Measurements from ENCODE around the gene EFNA2. TPM values are rescaled to one million over a fixed set of nuclear protein-coding genes. Genes with fewer than 3 reads are reported as not detected.

The EFNA2 gene
- total RNA-seq, 1 experiment from 2014 or later, result 14.3 TPM

DNA sequence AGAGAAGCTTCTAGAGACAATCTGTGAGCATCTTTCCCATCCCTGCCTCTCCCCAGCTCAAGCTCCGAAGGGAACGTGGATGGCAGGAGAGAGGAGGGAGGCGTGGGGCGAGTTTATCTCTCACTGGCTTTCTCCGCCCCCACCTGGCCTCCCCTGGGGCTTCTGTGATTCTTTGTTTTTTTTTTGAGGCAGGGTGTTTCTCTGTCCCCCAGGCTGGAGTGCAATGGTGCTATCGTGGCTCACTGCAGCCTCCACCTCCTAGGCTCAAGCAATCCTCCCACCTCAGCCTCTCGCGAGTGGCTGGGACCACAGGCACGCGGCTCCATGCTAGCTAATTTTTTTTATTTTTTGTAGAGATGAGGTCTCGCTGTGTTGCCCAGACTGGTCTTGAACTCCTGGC lies 23.0 kb downstream of the EFNA2 start:
- no peak for DNase-seq
- WGBS (ENCODE audit: extremely low coverage, insufficient read length, low lambda C conversion rate), result no CpG with 5 or more reads among the region's 11 CpGs
- Histone ChIP-seq H2BK5ac (ENCODE audit: insufficient read length, low read length) (no peak overlapping the region), H4K8ac (replicated peaks; ENCODE audit: insufficient read length, low read depth, low read length) (no peak overlapping the region), H3K4me2 (ENCODE audit: insufficient read depth, insufficient read length, low read length) (no peak overlapping the region), H4K91ac (ENCODE audit: insufficient read length, low read depth, low read length) (no peak overlapping the region), H3K9me3 (ENCODE audit: control insufficient read depth, low read depth, low read length) (no peaks in the 10 kb centered on the region), H3K14ac (ENCODE audit: insufficient read depth, low read length) (no peak overlapping the region), H3T11ph (ENCODE audit: low read length) (no peak overlapping the region), H3K18ac (ENCODE audit: insufficient read length, low read depth, low read length) (no peak overlapping the region), H4K5ac (ENCODE audit: insufficient read length, low read depth, low read length) (no peak overlapping the region), H3K56ac (ENCODE audit: insufficient read length, low read depth, low read length) (no peak overlapping the region), H3K4me1 (ENCODE audit: insufficient read depth, low read length) (no peaks in the 10 kb centered on the region), H3K79me2 (ENCODE audit: insufficient read depth, low read length) (no peaks in the 10 kb centered on the region), H3K79me1 (ENCODE audit: insufficient read depth, low read depth, low read length, poor library complexity, severe bottlenecking) (no peaks in the 10 kb centered on the region), H2BK12ac (ENCODE audit: insufficient read length, low read depth, low read length) (no peak overlapping the region), H4K20me1 (ENCODE audit: control insufficient read depth, insufficient read depth, insufficient read length) (no peaks in the 10 kb centered on the region), H3K23ac (ENCODE audit: insufficient read length, low read depth, low read length) (no peak overlapping the region), H2AK5ac (ENCODE audit: insufficient read length, low read length) (no peak overlapping the region), H3K23me2 (ENCODE audit: insufficient read length, low read depth, low read length, poor library complexity, severe bottlenecking) (no peaks in the 10 kb centered on the region), H2BK15ac (ENCODE audit: low read depth, low read length) (no peak overlapping the region), H3K9ac (ENCODE audit: extremely low read depth, insufficient read length, low read length) (no peak overlapping the region), H2BK20ac (ENCODE audit: low read depth, low read length, poor library complexity, severe bottlenecking) (no peak overlapping the region), H2AFZ (ENCODE audit: low read length) (no peak overlapping the region), H2BK120ac (ENCODE audit: low read depth, low read length, poor library complexity, severe bottlenecking) (no peak overlapping the region), H3K27me3 (ENCODE audit: insufficient read depth, low read length) (no peaks in the 10 kb centered on the region), H3K4ac (ENCODE audit: low read depth, low read length) (no peak overlapping the region), H3K27ac (ENCODE audit: insufficient read length, low read depth, low read length) (no peak overlapping the region)
- Mint-ChIP-seq H3K27ac (no peak overlapping the region), H3K27me3 (ENCODE audit: low read depth) (no peaks in the 10 kb centered on the region), H3K4me3 (no peak overlapping the region), H3K36me3 (ENCODE audit: insufficient read depth in 1 of 3, low read depth in 3 of 3) (no peaks in the 10 kb centered on the region), H3K4me1 (peaks cover 0 to 18% of the 10 kb centered on the region in 2 experiments; a peak in 3 of 4 replicates), H3K9me3 (no peaks in the 10 kb centered on the region)
- TF ChIP-seq, protein P1, sequence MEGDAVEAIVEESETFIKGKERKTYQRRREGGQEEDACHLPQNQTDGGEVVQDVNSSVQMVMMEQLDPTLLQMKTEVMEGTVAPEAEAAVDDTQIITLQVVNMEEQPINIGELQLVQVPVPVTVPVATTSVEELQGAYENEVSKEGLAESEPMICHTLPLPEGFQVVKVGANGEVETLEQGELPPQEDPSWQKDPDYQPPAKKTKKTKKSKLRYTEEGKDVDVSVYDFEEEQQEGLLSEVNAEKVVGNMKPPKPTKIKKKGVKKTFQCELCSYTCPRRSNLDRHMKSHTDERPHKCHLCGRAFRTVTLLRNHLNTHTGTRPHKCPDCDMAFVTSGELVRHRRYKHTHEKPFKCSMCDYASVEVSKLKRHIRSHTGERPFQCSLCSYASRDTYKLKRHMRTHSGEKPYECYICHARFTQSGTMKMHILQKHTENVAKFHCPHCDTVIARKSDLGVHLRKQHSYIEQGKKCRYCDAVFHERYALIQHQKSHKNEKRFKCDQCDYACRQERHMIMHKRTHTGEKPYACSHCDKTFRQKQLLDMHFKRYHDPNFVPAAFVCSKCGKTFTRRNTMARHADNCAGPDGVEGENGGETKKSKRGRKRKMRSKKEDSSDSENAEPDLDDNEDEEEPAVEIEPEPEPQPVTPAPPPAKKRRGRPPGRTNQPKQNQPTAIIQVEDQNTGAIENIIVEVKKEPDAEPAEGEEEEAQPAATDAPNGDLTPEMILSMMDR (conservative IDR thresholded peaks at IDR 0.05), result no peak
